ENCODE data around the gene SMIM44.

Gene SMIM44

GRCh38 chr19:3477506-3477905 is 5.7 kb downstream of the SMIM44 start:
- DNase-seq (ENCODE audit: low read depth in 2 of 2): no peak

- DNase-seq (ENCODE audit: low read depth in 2 of 2): no peak
Measured at GRCh38 chr19:3476830-3477229, 6.4 kb downstream of the SMIM44 start.

GRCh38 chr19:3475449-3475848 is 7.8 kb downstream of the SMIM44 start:
- DNase-seq (ENCODE audit: low read depth in 2 of 2): no peak

- no peak for DNase-seq (ENCODE audit: low read depth in 2 of 2)
Measured at GRCh38 chr19:3474614-3475013, 8.6 kb downstream of the SMIM44 start.

- DNase-seq (ENCODE audit: low read depth in 2 of 2): no peak
Measured at GRCh38 chr19:3474010-3474409, 9.2 kb downstream of the SMIM44 start.

- DNase-seq (ENCODE audit: low read depth in 2 of 2): peak in 1 of 2 donors; percentile 25
Measured at GRCh38 chr19:3471954-3472655, 11.1 kb downstream of the SMIM44 start.

DNA sequence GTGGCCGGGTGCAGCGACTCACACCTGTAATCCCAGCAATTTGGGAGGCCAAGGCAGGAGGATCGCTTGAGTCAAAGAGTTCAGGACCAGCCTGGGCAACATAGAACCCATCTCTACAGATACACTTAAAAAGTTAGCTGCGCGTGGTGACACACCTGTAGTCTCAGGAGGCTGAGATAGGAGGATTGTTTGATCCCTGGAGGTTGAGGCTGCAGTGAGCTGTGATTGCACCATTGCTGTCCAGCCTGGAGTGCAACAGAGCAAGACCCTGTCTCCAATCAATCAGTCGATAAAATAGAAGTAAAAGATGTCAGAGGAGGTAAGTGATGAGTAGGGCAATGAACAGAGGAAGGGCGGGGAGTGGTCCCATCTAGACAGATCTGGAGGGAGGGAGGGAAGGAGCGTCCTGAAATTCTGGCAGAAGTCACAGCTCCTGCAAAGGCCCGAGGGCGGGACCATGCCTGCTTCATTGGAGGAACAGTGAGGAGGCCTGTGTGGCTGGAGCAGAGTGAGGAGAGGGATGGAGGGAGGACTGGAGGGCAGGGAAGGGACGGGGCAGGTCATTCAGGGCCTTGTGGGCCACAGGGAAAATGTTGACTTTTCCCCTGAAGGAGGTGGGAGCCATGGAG is 12.6 kb downstream of the SMIM44 start:
- DNase-seq (ENCODE audit: low read depth in 2 of 2): no peak

DNA sequence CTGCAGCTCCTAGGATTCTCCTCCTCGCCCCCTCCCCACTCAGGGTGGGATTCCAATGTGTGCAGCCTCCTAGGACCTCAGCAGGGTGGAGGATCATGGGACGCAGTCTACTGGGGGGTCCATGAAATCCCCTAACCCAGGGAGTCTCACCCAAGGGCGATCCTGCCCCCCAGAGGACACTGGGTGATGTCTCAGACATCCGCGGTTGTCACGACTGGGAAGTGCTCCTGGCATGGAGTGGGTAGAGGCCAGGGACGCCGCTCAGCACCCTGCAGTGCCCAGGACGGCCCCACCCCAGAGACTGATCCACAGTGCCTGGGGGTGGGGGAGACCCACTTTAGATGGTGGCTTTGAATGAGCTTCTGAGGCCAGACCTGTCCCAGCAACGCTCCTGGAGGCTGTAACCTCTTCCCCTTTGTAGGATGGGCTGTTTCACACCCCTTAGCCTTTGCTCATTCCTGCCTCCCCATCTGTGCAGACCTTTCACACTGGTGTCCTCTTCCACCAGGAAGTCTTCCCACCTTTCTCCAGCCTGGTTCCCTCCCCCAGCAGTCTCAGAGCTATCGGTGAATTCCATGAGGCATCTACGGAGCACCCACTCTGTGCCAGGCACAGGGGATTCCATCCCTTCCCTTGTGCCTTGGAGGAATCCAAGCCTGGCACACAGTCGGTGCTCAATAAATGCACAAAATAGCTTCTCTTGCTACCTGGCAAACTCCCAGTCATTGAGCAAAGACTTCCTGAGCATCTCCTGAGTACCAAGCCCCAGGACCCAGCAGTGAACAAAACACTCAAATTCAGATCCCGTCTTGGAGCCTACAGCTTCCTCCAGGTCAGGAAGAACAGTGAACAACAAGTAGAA is 13.4 kb downstream of the SMIM44 start:
- DNase-seq (ENCODE audit: low read depth in 2 of 2): no peak

DNA sequence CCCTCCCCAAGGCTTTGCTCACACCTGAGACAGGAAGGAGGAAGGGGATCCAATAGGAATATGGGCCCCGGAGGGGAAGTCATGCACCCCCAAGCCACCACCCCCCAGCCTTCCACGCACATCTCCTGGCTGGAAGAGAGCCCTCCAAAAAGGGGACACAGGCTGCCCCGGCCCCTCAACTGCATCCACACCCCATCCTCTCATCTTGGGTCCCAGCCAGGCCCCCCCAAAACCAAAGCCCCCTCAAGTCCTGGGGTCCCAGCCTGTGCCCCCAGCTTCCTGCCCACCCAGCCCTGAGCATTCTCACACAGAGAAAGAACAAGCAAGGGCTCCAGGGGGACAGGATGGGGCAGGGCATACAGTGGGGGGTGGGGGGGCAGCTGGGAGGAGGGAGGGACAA is 15.0 kb downstream of the SMIM44 start:
- DNase-seq (ENCODE audit: low read depth in 2 of 2): no peak

DNA sequence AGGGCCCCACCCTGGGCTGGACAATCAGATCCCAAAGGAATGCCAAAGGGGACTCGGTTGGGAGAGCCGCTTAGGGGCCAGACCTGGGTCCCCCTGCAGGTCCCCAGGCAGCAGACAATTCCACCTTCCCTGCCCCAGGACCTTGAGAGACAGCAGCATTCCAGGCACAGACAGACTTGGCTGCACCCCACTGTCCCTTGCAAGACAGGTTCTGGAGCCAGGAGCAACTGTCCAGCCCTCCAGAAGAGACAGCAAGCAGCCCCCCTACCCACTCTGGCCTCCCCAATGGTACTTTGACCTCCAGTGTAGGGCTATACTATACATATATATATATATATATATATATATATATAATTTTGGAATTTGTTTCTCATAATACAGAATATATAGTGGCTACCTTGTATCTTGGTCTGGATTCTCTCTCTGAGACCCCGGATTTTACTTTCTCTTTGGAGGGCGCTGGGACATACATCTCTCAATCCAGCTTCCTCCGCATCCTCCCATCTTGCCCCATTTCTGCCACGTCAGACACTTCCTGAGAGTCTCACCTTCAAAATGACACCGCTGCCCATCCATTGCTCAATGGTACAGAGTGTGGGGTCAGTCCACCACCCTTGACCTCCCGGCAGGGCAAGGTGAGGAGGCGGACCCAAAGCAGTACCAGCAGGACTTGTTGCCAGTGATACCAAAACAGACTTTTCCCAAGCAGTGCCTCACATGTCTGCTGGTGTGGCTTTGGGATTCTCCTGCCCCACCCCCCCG is 15.6 kb downstream of the SMIM44 start:
- no peak for DNase-seq (ENCODE audit: low read depth in 2 of 2)

DNA sequence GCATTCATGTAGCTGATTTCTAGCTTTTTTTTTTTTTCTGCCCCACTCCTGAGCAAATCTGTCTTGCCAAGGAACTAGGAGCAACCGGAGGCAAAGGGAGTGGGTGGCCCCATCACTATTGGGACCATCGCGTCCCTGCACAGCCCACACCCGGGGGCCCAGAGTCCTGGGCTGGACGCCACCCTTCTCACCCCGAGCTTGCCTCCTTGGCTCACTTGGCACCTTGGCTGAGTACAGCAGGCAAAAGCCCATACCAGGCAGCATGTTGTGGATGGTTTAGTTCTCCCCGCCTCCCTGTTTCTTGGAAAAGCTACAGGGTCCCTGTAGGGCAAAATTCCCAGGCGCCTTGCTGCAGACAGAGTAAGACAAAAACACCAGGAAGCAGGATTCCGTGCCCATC is 16.6 kb downstream of the SMIM44 start:
- DNase-seq (ENCODE audit: low read depth in 2 of 2): no peak

- no peak for DNase-seq (ENCODE audit: low read depth in 2 of 2)
Measured at GRCh38 chr19:3465552-3465951, 17.7 kb downstream of the SMIM44 start.

GRCh38 chr19:3464587-3465235 is 18.5 kb downstream of the SMIM44 start:
- DNase-seq (ENCODE audit: low read depth in 2 of 2): no peak

GRCh38 chr19:3463714-3464586 is 19.3 kb downstream of the SMIM44 start:
- DNase-seq (ENCODE audit: low read depth in 2 of 2): no peak

DNA sequence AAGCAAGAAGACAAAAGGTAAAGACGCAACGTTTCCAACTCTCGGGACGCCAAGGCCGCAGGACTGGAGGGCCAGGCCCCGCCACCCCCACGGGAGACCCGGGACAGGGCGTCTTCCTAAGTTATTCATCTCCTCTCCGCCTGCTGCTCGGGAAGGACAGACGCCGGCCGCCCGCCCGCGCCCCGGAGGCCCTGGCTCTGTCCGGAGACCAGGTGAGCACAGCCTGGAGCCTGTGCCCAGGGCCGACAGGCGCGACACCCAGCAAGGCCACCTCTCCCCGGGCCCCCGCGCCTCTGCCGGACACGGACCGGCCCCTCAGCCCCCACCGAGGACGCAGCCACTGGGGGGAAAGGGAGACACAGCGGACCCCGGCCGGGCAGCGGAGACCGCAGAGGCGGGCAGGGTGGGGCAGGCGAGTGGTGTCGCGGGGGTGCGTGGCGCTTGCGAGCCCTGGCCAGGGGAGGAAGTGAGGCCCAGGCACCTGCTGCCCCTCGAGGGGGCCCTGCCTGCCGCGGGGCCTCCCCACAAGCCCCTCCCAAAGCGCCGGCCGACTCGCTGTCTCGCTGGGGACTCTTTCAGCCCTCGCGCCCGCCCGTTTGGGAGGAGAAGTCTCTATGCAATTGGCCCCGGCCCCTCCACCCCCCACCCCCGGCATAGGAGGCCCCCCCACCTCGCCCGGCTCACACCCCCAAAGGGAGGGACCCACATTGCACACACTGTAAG is 20.1 kb downstream of the SMIM44 start:
- DNase-seq (ENCODE audit: low read depth in 2 of 2): no peak

- no peak for DNase-seq (ENCODE audit: low read depth in 2 of 2)
Measured at GRCh38 chr19:3459965-3460582, 23.2 kb downstream of the SMIM44 start.

- no peak for DNase-seq (ENCODE audit: low read depth in 2 of 2)
Measured at GRCh38 chr19:3459089-3459881, 24.0 kb downstream of the SMIM44 start.
